Activated naive CD4-positive, alpha-beta T cell treated with anti-CD3 and anti-CD28 coated beads, Interleukin-2, amount 50 U/mL, for 16 hours (primary cell): Measurements from ENCODE around the gene RIGI.
A peak's percentile ranks its signal among the peaks of the same experiment; 100 is the strongest.
"Not testable (repeated sequence)": the region's sequence is repeated elsewhere in the genome, so short reads cannot be mapped to it uniquely, and the experiment has no call there.

Experiments
- DNase-seq: peaks from one replicate; pipeline ENCODE4 v3.0.0-alpha.2; 2020

The RIGI gene

DNA sequence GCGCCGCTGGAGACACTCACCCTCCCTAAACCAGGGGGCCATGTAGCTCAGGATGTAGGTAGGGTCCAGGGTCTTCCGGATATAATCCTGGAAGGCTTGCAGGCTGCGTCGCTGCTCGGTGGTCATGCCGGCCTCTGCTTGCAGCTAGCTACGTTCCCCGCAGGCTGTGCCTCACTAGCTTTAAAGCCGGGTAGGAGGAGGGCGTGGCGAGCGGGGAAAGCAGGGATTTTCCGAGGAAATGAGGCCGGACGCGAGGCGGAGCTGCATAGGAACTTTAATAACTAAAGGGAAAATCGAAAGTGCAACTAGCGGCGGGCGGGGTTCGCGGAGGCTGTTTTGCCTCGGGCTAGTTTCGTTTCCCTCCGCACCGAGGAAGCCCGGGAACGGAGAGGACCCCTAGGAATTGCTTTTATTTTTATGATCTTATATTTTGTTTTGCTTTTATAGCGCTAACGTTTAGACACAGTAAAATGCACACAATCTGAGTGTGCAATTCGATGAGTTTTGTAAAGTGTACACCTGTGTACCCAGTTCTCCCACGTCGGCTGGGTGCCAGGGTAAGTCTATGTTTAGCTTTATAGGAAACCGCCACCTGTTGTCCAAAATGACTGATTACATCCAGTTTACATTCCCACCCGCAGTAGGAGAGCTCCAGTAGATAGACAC is at the start of gene RIGI:
RIGI (minus strand) TSS at position 156 of the 666 bp plus-strand sequence; CDS start at position 126, 30 bp downstream.
- DNase-seq = peak; percentile 68

DNA sequence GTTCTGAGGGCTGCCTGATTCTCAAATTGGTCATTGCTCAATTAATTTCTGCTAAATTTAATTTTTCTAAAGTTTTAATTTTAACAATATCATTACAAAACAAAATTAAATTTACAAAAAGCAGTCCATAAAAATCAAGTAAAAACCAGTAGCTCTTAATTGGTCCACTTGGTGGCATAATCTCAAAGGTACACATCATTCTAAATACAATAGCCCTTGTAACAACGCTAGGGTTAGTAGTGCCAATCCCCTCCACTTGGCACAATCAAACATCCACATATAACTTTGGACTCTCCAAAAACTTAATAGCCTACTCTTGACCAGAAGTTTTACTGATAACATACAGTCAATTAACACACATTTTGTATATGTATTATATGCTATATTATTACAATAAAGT is 48.9 kb upstream of the RIGI start:
- no peak for DNase-seq

DNA sequence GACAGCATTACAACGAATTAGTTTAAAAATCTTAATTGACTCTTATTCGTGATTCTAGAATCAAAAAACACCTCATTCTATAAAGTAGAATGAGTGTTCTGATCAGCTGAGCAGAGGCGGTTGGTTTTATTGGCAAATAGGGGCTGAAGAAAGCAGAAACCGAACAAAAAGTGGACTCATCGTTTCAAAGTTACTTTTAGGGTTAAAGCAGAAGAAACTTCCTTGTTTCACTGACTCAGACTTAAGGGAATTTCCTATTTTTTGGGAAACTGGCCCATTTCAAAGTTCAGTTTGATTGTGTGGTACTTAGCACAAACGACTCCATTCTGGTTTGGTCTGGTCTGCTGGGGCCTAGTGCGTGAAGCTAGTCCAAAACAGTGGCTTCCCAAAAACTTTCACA is 47.8 kb upstream of the RIGI start:
- no peak for DNase-seq

DNA sequence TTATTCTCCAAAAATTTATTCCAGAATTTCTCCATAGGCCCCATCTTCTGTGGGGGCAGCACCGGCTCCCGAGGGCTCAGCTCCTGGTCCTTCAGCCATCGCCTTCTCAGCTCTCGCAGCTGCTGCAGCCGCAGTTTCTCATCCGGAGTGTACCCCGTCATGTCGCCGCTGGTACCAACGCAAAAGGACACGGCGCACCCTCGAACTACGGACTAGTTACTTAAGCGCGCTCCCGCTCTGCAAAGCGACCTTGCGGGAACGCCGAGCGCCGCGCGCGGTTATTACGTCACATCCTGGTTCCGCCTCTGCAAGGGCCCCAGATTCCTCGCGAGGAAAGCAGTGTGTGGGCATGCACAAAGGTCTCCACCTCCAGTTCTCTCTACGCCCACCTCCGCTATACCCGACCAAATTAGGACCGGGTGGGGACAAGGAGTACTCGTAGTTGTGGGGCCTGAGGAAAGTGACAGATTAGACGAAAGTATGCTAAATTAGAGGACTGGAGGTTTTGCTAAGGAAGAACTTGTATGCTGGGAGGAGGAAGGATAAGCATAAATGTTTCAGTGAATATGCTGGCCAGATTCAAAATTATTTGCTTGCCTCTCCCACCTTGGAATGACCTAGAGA is 47.0 kb upstream of the RIGI start, which contains the start of gene NDUFB6:
NDUFB6 (minus strand) TSS at position 260 of the 624 bp plus-strand sequence; CDS start at position 161, 99 bp downstream.
- DNase-seq = peak; percentile 95

DNA sequence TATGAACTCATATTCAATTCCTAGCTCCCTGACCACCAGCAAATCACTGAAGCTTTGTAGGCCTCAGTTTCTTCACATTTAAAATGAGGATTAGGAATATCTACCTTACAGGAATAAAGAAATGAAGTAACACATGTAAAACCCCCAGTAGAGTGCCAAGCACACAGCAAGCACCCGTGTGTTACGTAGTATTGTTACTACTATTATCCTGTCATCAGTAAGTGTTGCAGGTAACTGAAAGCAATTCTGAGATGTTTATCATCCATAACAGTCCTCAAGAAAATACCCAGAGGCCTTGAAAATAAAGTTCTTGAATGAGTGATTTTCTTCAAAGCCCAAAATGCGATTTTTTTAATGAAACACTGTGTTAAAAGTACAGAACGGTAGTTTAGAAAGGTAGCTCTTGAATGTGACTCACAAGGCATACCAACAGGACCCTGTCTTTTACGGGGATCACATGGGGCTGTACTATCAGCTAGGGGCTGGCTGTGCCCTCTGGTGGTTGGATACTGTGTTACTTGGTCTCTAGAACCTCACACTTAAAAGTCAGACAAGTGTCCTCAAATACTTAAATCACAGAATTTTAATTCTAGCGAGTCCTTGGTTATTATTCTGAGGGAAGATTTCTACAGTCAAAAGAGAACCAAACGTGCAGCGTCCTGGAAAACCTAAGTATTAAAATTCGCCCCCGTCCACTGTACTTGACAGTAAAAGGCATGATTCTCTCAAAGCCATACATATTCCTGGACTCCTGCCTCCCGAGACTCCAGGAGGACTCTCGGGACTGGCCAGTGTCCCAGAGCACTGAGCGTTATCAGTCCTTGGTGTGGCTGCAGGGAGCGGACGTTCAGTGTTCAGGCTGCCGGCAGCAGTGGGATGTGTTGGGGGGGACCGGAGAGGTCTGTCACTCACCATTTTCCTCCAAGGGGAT is 46.2 kb upstream of the RIGI start:
- DNase-seq = peak; percentile 76

DNA sequence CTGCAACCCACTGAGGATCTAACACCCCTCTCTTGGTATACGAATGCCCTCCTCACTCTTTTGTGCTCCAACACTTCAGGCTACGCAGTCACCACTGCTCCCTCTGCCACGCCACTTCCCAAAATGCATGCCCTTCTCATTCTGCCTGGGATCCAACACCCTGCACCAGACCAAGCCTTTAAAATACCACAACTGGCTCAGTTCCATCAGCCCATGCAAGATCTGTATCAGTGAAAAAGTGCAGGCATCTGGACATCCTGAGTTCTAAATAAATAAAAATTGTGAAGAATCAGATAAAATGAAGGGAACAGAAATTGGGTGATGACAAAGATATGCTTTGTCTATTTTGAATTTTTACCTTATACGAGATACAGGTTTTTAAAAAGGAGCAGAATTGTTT is 44.3 kb upstream of the RIGI start:
- DNase-seq = no peak

DNA sequence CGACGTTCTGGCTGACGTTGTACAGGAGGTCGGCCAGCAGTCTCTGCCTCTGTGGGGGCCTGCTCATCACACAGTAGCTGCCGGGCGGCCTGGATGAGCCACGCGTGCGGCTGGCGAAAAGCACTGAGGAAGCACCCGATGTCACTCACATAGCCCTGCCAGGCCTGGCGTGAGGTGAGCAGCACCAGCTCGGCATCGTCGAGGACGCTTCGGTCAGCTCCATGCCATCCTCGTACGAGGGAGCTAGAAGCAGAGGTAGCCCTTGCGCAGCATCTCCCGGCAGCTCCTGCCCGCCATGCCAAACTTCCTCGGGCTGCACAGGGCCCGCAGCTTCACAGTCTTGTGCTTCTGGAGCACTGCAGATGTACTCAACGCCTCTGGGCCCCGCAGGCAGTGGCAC is 40.8 kb upstream of the RIGI start:
- no peak for DNase-seq

DNA sequence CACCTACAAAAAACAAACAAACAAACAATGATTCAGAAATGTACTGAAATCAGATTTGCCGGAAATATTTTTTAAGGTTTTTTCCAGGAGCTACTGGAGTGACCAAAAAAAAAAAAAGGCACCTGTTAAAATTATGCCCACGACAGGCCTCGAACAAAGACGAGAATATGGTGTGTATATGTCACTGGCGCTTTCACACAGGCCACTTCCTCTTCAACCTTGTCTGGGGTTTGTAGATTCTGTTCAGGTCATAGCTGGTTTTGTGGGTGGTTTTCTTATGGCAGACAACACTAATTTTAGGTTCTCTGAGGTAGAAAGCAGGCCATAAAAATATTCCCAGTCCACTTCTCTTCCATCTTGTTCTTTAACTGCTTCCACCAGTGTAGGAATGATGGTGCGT is 40.0 kb upstream of the RIGI start:
- no peak for DNase-seq

DNA sequence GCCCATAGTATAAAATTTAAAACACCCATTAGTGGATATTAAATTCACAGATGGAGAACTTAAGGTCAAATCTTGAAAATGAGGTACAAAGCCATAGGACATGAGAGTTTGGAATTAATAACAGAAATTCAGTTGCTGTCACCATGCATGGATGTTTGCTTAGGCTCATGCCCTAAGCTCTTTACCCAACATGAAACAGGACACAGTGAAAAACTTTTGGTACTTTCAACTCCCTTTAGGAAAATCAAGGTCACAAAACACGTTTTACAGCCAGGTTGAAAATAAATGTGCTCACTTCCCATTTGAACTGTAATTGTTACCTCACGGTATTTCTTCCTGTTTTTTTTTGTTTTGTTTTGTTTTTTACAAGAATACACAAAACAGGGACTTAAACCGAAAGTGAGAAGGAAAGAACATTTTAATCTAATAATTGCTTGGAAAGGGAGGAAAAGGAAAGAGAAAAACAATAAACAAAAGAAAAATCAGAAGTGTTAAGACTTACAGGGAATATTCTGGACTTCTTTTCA is 32.5 kb upstream of the RIGI start:
- no peak for DNase-seq

DNA sequence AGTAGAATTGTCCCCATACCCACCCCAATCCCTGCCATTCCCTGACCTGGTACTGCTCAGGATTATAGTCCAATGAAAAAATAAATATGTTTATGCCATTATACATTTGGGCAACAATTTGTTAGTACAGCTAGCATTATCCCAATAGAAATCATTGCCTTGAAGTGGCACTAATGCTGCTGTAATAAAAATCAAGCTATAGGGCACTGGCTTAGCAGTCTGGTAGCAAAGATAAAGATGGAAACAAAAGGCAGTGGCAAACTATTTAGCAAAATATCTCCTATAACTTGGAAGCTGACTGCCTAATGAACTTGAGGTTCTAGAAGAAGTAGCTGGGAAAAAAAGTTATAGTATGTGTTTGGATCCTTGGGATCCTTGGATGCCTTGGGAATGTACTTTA is 28.6 kb upstream of the RIGI start:
- no peak for DNase-seq

DNA sequence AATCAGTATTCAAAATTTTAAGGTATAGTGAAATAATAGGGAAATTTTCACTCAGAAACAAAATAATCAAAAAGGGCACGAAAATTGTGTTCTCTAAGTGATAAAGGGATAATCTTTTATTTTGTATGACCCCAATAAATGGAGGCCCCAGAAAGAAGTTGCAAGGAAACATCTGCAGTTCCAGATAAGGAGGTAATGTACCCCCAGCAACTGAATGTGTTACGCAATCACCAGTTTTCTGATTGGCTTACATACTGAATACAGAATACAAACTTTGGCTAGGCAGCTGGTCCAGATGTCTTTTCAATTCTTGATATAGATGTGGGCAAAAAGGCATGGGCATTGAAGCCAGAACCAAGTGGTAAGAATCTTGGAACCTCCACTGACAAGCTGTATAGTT is 28.1 kb upstream of the RIGI start:
- no peak for DNase-seq

DNA sequence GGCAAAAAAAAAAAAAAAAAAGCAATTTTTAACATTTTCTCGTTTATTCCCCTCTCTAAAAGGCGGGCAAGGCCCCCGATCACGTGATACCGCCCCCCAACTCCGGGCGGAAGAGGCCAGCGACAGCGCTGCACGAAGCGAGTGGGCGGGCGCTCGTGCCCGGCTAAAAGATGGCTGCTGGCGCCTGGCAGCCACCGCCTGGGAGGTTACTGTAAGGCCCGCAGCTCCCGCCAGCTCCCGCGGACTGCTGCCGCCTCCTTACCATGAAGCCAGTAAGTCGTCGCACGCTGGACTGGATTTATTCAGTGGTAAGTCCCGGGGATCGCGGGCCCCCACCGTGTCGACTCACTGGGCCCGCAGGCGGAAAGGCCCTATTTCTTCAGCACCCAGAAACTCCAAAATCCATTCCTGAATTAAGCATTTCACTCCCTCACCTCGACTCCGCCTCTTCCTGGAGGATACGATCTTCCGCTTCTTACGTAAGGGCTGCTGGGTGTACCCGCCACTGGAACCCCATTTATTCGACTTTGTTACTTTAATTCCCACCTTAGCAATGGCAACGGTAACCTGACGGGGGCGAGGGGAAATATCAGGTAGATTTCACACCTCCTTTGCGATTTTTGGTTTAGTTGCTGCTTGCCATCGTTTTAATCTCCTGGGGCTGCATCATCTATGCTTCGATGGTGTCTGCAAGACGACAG is 26.3 kb upstream of the RIGI start, which contains the start of the genes SMIM27 and TOPORS:
SMIM27 (plus strand) TSS at position 156 of the 701 bp plus-strand sequence; CDS start at position 264, 108 bp downstream.
TOPORS (minus strand) TSS at position 415 of the 701 bp plus-strand sequence; CDS start at position 265, 150 bp downstream.
- DNase-seq = peak; percentile 93

DNA sequence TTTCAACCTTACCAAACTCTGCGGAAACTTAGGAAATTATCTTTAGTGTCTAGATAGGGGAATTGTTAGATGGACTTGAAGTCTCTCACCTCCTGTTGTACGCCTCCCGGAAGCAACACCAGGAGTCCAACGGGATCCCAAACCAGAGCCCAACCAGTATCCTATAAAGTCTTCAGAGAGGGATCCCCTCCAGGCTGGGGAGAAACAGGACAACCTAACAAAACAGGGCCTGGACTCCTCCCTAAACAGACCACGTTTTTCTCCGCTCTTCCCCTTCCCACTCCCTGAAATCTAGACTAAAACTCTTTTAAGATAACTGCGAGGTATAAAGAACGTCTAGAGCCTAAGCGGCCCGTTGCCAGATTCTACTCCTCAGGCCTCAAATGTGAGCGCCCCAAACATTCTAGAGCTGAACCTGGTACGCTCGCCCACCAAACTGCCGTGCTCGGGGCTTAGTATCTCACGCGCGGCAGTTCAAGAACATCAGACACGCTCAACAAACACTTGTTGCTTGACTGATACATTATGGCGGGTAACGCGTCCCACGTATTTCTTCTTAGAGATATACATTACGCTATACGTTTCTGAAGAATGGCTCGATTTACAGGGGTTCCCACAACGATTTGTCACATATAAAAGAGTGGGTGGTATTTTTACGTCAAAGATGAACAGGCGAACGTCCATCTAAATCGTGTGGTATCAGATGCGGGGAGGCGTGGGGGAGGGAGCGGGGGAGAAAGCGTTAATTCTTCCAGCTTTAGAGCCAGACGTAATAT is 25.5 kb upstream of the RIGI start:
- peak; percentile 53 for DNase-seq

DNA sequence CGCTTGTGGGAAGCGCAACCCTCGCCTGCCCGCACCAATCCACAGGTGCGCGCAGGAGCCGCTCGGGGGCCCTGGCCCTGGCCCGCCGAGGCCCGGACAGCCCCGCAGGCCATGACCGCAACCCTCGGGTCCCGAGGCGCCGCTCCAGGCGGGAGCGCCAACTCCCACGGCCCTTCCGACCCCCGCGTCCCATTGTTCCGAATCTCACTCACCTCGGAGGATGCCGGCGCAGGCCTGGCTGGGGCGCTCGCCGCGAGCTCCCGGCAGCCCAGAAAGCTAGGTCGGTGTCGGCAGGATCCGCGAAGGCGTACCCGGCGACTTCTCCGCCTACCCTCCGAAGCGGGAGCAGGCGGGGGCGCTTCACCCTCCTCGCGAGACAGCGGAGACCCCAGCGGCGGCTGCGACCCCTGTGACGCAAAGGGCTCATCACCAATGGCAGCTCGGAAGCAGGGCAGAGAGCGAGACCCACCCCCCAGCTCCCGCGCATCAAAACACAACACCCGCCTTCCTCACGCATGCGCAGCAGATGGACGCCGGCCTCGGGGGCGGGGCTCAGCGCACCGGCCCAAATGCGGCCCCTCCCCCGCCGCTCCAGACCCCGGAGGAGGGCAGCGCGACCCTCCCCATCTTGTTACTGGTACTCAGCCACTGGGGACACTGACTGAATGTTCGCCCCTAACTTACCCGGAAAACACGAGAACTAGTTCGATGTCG is 24.7 kb upstream of the RIGI start:
- DNase-seq = peak; percentile 93

DNA sequence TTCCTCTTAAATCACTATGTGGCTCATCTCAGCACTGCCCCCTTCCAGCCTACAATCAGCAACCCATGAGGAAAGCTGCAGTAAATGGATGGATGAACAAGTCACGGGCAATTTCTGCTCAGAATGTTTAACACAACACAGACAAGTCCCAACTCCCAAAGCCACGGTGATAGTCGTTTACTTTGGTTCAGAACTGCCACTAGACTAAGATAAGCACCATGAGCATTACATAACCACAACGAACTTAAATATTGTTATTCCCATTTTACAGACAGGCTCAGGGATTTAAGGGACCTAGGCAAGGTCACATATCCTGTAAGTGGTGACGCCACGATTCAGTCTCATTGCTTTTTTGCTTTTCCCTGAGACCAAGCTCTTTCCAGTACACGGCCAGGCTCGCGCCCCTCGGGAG is 24.2 kb upstream of the RIGI start:
- DNase-seq = no peak

DNA sequence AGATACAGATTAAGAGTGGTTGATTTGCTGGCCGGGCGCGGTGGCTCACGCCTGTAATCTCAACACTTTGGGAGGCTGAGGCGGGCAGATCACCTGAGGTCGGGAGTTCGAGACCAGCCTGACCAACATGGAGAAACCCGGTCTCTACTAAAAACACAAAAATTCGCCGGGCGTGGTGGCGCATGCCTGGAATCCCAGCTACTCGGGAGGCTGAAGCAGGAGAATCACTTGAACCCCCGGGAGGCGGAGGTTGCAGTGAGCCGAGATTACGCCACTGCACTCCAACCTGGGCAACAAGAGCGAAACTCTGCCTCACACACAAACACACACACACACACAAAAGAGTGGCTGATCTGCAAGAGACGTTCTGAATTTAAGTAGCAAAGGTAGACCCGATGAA is 22.2 kb upstream of the RIGI start:
- DNase-seq = not testable (repeated sequence)

DNA sequence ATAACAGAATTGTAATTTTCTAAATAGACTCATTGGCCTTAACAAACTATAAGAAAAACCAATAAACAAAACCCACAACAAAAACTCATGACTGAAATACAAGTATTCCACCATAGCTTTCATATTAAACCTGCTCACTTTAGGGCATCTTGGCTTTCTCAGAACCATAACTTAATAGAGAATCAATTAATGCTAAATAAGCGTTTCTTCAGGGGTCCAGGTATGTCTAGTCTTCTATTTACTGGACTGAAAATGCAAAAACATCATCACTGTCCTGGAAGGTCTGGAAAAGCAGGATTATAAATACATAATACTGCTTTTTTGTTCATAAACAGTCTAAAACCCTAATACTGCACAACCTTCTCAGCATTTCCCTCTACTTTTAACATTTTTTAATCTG is 19.9 kb upstream of the RIGI start:
- no peak for DNase-seq

DNA sequence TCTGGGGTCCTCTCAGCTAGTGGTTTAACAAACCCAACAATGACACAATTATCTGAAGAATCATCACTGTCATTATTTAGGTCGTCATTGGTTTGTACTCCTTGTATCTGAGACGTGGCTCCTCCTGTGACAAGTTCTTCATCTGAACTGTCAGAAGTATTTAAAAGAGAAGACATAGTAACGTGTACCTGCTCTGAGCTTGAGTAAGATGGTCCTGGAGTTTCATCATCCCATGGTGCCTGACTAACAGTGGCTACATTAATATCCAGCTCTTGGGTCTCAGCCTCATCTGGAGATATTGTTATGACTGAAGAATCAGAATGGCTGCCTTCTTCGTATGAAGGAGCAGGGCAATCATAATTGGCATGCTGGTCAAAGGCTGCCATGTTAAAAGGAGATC is 17.1 kb upstream of the RIGI start:
- no peak for DNase-seq

DNA sequence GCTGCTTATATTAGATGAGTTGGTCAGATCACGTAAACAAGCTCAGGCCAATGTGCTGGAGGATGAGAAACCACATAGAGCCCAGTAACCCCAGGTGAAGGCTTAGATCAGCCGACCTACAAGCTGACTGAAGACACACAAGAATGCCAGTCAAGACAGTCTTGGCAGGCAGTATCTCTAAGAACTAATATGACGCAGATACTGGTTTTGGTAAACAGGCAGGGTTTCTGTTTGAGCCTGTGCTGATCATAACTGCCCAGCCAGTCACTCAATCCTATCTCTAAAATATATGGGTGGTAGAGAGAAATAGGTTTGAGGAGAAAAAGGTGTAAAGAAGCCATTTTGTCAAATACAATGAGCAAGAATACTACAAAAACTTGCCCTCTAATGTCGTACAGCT is 7.8 kb upstream of the RIGI start:
- DNase-seq = no peak

DNA sequence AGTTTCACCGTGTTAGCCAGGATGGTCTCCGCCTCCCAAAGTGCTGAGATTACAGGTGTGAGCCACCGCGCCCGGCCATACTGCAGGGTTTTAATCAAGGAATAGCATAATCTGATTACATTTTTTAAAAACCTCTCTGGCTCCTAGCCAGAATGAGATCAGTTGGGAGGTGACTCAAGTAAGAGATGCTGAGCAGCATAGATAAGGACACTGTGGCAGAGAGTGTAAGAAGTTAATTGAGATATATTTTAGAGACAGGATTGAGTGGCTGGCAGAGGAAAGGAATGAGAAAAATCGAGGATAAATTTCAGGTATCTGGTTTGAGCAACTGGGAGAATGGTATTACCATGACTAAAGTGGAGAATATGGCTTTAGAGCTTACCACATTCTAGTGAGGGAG is 7.3 kb upstream of the RIGI start:
- DNase-seq = no peak

DNA sequence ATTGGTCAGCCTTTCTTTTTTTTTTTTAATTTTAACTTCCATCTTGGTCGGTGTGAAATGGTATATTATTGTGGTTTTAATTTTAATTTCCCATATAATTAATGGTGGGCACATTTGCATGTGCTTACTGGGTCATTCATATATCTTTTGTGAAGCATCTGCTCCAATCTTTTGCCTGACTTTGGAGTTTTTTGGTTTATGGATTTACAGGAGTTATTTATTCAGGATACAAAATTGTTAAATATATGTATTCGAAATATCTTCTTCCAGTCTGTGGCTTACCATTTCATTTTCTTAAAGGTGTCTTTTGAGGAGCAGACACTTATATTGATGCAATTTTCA is 682 bp upstream of the RIGI start:
- DNase-seq = no peak
